Measurements from ENCODE around the gene C3orf20. TPM values are rescaled to one million over a fixed set of nuclear protein-coding genes. Genes with fewer than 3 reads are reported as not detected.

The C3orf20 gene
- total RNA-seq, 1 experiment from 2014 or later = not detected

DNA sequence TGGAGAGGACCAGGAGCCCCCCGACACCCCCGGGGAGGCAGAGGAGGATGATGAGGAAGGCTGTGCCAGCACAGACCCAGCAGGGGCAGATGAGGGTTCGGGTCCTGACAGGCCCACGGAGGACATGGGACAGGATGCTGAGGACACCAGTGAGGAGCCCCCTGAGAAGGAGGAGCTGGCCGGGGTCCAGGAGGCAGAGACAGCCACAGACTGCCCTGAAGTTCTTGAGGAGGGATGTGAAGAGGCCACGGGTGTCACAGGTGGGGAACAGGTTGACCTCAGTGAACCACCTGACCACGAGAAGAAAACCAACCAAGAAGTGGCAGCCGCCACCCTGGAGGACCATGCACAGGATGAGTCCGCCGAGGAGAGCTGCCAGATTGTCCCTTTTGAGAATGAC lies 144.7 kb downstream of the C3orf20 start:
- Histone ChIP-seq H3K36me3 (ENCODE audit: control insufficient read depth, insufficient read depth, low read length) (no peaks in the 10 kb centered on the region), H3K9me3 (ENCODE audit: control insufficient read depth, insufficient read depth, low read depth, low read length) (no peaks in the 10 kb centered on the region), H3K27ac (ENCODE audit: low read length) (no peak overlapping the region), H3K4me1 (ENCODE audit: control insufficient read depth, insufficient read depth, low read length) (no peaks in the 10 kb centered on the region), H3K27me3 (ENCODE audit: control insufficient read depth, insufficient read depth, low read length) (peaks cover 10% of the 10 kb centered on the region), H3K4me3 (ENCODE audit: low read depth in 2 of 2, low read length in 2 of 2) (no peak overlapping the region)
- intact Hi-C loops (cut with micrococcal nuclease; ENCODE audit: unreplicated experiment) = no loop called here
- DNase-seq (ENCODE audit: low read depth, low spot score) = no peak
- no peak for ATAC-seq
- in situ Hi-C loops (cut with HindIII; ENCODE audit: low pct_unique_long_range_greater_than_20kb, low sequenced_read_pairs) = no loop called here
- ChIA-PET CTCF (no interaction called here), POLR2A (no interaction called here)
- BruUV-seq (replicated peaks) = no TSS peak
- TF ChIP-seq SIN3A (IDR thresholded peaks at IDR 0.05; ENCODE audit: borderline replicate concordance, insufficient read depth, low read depth, low read length) = no peak
- TF ChIP-seq, protein P1, sequence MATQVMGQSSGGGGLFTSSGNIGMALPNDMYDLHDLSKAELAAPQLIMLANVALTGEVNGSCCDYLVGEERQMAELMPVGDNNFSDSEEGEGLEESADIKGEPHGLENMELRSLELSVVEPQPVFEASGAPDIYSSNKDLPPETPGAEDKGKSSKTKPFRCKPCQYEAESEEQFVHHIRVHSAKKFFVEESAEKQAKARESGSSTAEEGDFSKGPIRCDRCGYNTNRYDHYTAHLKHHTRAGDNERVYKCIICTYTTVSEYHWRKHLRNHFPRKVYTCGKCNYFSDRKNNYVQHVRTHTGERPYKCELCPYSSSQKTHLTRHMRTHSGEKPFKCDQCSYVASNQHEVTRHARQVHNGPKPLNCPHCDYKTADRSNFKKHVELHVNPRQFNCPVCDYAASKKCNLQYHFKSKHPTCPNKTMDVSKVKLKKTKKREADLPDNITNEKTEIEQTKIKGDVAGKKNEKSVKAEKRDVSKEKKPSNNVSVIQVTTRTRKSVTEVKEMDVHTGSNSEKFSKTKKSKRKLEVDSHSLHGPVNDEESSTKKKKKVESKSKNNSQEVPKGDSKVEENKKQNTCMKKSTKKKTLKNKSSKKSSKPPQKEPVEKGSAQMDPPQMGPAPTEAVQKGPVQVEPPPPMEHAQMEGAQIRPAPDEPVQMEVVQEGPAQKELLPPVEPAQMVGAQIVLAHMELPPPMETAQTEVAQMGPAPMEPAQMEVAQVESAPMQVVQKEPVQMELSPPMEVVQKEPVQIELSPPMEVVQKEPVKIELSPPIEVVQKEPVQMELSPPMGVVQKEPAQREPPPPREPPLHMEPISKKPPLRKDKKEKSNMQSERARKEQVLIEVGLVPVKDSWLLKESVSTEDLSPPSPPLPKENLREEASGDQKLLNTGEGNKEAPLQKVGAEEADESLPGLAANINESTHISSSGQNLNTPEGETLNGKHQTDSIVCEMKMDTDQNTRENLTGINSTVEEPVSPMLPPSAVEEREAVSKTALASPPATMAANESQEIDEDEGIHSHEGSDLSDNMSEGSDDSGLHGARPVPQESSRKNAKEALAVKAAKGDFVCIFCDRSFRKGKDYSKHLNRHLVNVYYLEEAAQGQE (IDR thresholded peaks at IDR 0.05; ENCODE audit: insufficient read depth in 1 of 2, low read depth in 2 of 2, low read length in 1 of 2) = no peak
- TF ChIP-seq POLR2AphosphoS5 (IDR thresholded peaks at IDR 0.05; ENCODE audit: low read depth, low read length) = no peak
- TF ChIP-seq, protein P2, sequence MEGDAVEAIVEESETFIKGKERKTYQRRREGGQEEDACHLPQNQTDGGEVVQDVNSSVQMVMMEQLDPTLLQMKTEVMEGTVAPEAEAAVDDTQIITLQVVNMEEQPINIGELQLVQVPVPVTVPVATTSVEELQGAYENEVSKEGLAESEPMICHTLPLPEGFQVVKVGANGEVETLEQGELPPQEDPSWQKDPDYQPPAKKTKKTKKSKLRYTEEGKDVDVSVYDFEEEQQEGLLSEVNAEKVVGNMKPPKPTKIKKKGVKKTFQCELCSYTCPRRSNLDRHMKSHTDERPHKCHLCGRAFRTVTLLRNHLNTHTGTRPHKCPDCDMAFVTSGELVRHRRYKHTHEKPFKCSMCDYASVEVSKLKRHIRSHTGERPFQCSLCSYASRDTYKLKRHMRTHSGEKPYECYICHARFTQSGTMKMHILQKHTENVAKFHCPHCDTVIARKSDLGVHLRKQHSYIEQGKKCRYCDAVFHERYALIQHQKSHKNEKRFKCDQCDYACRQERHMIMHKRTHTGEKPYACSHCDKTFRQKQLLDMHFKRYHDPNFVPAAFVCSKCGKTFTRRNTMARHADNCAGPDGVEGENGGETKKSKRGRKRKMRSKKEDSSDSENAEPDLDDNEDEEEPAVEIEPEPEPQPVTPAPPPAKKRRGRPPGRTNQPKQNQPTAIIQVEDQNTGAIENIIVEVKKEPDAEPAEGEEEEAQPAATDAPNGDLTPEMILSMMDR (IDR thresholded peaks at IDR 0.05) = no peak
- no peak for TF ChIP-seq TCF7L2 (IDR thresholded peaks at IDR 0.05; ENCODE audit: low read depth, low read length)

DNA sequence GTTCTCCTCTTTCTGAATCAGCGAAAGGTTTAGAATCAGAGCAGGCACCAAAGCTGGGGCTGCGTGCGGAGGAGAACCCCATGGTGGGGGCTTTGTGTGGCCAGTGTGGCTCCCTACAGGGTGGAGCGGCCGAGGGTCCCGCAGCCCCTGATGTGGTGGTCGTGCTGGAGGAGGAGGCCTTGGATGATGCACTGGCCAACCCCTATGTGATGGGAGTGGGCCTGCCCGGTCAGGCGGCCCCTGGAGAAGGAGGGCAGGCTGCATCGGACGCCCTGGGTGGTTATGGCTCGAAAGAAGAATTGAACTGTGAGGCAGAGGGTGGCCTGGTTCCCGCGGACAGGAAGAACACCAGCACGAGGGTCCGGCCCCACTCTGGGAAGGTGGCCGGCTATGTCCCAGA lies 145.2 kb downstream of the C3orf20 start:
- DNase-seq (ENCODE audit: low read depth, low spot score) (no peak), ATAC-seq (no peak)
- TF ChIP-seq, protein P1 (IDR thresholded peaks at IDR 0.05; ENCODE audit: insufficient read depth in 1 of 2, low read depth in 2 of 2, low read length in 1 of 2) = no peak
- TF ChIP-seq TCF7L2 (IDR thresholded peaks at IDR 0.05; ENCODE audit: low read depth, low read length) (no peak), SIN3A (IDR thresholded peaks at IDR 0.05; ENCODE audit: borderline replicate concordance, insufficient read depth, low read depth, low read length) (no peak), POLR2AphosphoS5 (IDR thresholded peaks at IDR 0.05; ENCODE audit: low read depth, low read length) (no peak)
- TF ChIP-seq, protein P2 (IDR thresholded peaks at IDR 0.05) = no peak
- POLR2A ChIA-PET = no interaction called here
- CTCF ChIA-PET = no interaction called here
- Histone ChIP-seq H3K9me3 (ENCODE audit: control insufficient read depth, insufficient read depth, low read depth, low read length) (no peaks in the 10 kb centered on the region), H3K4me1 (ENCODE audit: control insufficient read depth, insufficient read depth, low read length) (no peaks in the 10 kb centered on the region), H3K27me3 (ENCODE audit: control insufficient read depth, insufficient read depth, low read length) (peaks cover 13% of the 10 kb centered on the region), H3K4me3 (ENCODE audit: low read depth in 2 of 2, low read length in 2 of 2) (no peak overlapping the region), H3K36me3 (ENCODE audit: control insufficient read depth, insufficient read depth, low read length) (no peaks in the 10 kb centered on the region), H3K27ac (ENCODE audit: low read length) (no peak overlapping the region)
- intact Hi-C loops (cut with micrococcal nuclease; ENCODE audit: unreplicated experiment) = no loop called here
- in situ Hi-C loops (cut with HindIII; ENCODE audit: low pct_unique_long_range_greater_than_20kb, low sequenced_read_pairs) = no loop called here
- no TSS peak for BruUV-seq (replicated peaks)
